Spleen (tissue), 7 donors: ENCODE measurements around the gene FAM120AOS.

Source experiments
- CTCF ChIP-seq, 11 experiments: fragments of 200-600 bp in 7 of 11; fragments of 450-650 bp in 4 of 11; sonication (generic) in 4 of 11; IDR thresholded peaks in 8 of 11; conservative IDR thresholded peaks in 3 of 11; 1 replicate in 7 of 11; 2 replicates in 4 of 11; pipeline versions ENCODE4 v1.4.0 to v1.8.0; 2016 to 2021; ENCODE audit warnings: antibody characterized with exemption in 11 of 11, inconsistent platforms in 4 of 11, mild to moderate bottlenecking in 1 of 11
- POLR2A ChIP-seq, 3 donors: fragments of 450-650 bp; IDR thresholded peaks; one replicate each; pipeline ENCODE4 v1.5.1; 2017; ENCODE audit warnings: antibody characterized with exemption in 3 of 3, mild to moderate bottlenecking in 1 of 3
- POLR2AphosphoS5 ChIP-seq, 3 donors: sonication (generic); formaldehyde crosslinking; IDR thresholded peaks; one replicate each; pipeline ENCODE4 v1.5.1; 2017; ENCODE audit warnings: antibody characterized with exemption in 3 of 3
- donor health status: DM: no; HTN: no; CAD: no; lungs with moderate emphysema.
- donor health status: DM: no; HTN: no; CAD: no.
- donor health status: DM: no; HTN: no; CAD: no.

- no peak for TF ChIP-seq CTCF (IDR thresholded peaks at IDR 0.05 in 8 of 11, conservative IDR thresholded peaks at IDR 0.05 in 3 of 11)
- TF ChIP-seq POLR2A (IDR thresholded peaks at IDR 0.05) = no peak
- no peak for TF ChIP-seq POLR2AphosphoS5 (IDR thresholded peaks at IDR 0.05)
Observed at GRCh38 chr9:93461414-93461743, 8.0 kb upstream of the FAM120AOS start.
